ENCODE data around the gene SPP1.

GRCh38 chr4:87949961-87950360, 25.6 kb upstream of the SPP1 start:
- TF ChIP-seq SP3 (tag by site-specific recombination; IDR thresholded peaks at IDR 0.05): no peak
- TF ChIP-seq TCF7L2 (IDR thresholded peaks at IDR 0.05; ENCODE audit: borderline replicate concordance, low read depth, low read length): no peak
- TF ChIP-seq CTCF (tag by site-specific recombination; IDR thresholded peaks at IDR 0.05): no peak
- no peak for TF ChIP-seq ELK4 (IDR thresholded peaks at IDR 0.05; ENCODE audit: borderline replicate concordance, low read depth, low read length)
- TF ChIP-seq ZFP37 (tag by site-specific recombination; IDR thresholded peaks at IDR 0.05): no peak
- TF ChIP-seq ZNF239 (tag by site-specific recombination; IDR thresholded peaks at IDR 0.05): no peak
- TF ChIP-seq ZNF660 (tag by site-specific recombination; IDR thresholded peaks at IDR 0.05): no peak
- no peak for TF ChIP-seq ZNF639 (tag by site-specific recombination; IDR thresholded peaks at IDR 0.05)
- TF ChIP-seq KLF7 (tag by site-specific recombination; IDR thresholded peaks at IDR 0.05; ENCODE audit: borderline replicate concordance): no peak
- no peak for TF ChIP-seq ZNF629 (tag by site-specific recombination; IDR thresholded peaks at IDR 0.05)
- TF ChIP-seq HOXC10 (CRISPR knock-in tag; IDR thresholded peaks at IDR 0.05): no peak
- TF ChIP-seq ZNF223 (tag by site-specific recombination; IDR thresholded peaks at IDR 0.05): no peak
